ENCODE measurements around the gene KCNIP4. TPM values are rescaled to one million over a fixed set of nuclear protein-coding genes. Genes with fewer than 3 reads are reported as not detected.

KCNIP4 gene
- total and polyA plus RNA-seq, 2 of the 8 experiments (the other 6 are each of a cell fraction or from before 2014, with no cell fraction given), result 0.06 TPM; not detected in 1

GRCh38 chr4:20857081-20857480 is 1091.5 kb downstream of the KCNIP4 start:
- TF ChIP-seq POU5F1 (IDR thresholded peaks at IDR 0.05; ENCODE audit: low read depth, low read length) (no peak), CREB1 (IDR thresholded peaks at IDR 0.05) (no peak), EGR1 (IDR thresholded peaks at IDR 0.05; ENCODE audit: borderline replicate concordance, low read depth, low read length) (no peak), POLR2AphosphoS5 (IDR thresholded peaks at IDR 0.05; ENCODE audit: low read depth, low read length) (no peak), GTF2F1 (IDR thresholded peaks at IDR 0.05; ENCODE audit: borderline replicate concordance, low read depth, low read length) (no peak), KDM5A (IDR thresholded peaks at IDR 0.05; ENCODE audit: low read length) (no peak), ZNF274 (IDR thresholded peaks at IDR 0.05; ENCODE audit: borderline replicate concordance, extremely low read depth, low read length) (no peak), RFX5 (IDR thresholded peaks at IDR 0.05; ENCODE audit: borderline replicate concordance, low read depth, low read length) (no peak), POLR2A (IDR thresholded peaks at IDR 0.05; ENCODE audit: control extremely low read depth in 1 of 2, low read depth in 2 of 2, low read length in 2 of 2) (no peak), BCL11A (IDR thresholded peaks at IDR 0.05; ENCODE audit: low read depth in 2 of 2, low read length in 2 of 2) (no peak), TAF1 (IDR thresholded peaks at IDR 0.05; ENCODE audit: low read depth, low read length) (no peak)
- Histone ChIP-seq H2BK15ac (ENCODE audit: low read length) (no peak overlapping the region), H4K20me1 (replicated peaks in 1 of 2; ENCODE audit: control insufficient read depth in 1 of 2, insufficient read depth in 2 of 2, low read length in 2 of 2) (no peaks in the 10 kb centered on the region), H2BK20ac (ENCODE audit: low read length) (no peak overlapping the region), H4K5ac (ENCODE audit: insufficient read length, low read depth, low read length) (no peak overlapping the region), H3K36me3 (ENCODE audit: control insufficient read depth in 2 of 4, insufficient read depth in 4 of 4, low read length in 3 of 4) (no peaks in the 10 kb centered on the region), H4K91ac (replicated peaks; ENCODE audit: insufficient read length, low read length) (no peak overlapping the region), H3K4ac (replicated peaks; ENCODE audit: insufficient read length, low read depth, low read length) (no peak overlapping the region), H3K4me2 (ENCODE audit: insufficient read depth in 1 of 2, low read depth in 2 of 2, low read length in 2 of 2) (no peak overlapping the region), H3K23me2 (ENCODE audit: low read depth, low read length) (no peaks in the 10 kb centered on the region), H3K9me3 (ENCODE audit: insufficient read depth in 2 of 2, low read depth in 1 of 2, low read length in 1 of 2) (no peaks in the 10 kb centered on the region), H3K4me1 (replicated peaks in 1 of 4; ENCODE audit: control insufficient read depth in 3 of 4, insufficient read depth in 4 of 4, low read length in 3 of 4) (no peaks in the 10 kb centered on the region), H3K23ac (ENCODE audit: insufficient read length) (no peak overlapping the region), H3K9ac (replicated peaks in 1 of 4; ENCODE audit: extremely low read depth in 1 of 4, low read depth in 3 of 4, low read length in 3 of 4) (no peak overlapping the region), H3K79me1 (ENCODE audit: low read depth, low read length) (no peaks in the 10 kb centered on the region), H2BK5ac (ENCODE audit: low read depth, low read length) (no peak overlapping the region), H3K4me3 (ENCODE audit: extremely low read depth in 1 of 4, insufficient read depth in 2 of 4, low read depth in 3 of 4, low read length in 4 of 4) (no peak overlapping the region), H3K27ac (ENCODE audit: low read depth, low read length) (no peak overlapping the region), H2AK5ac (ENCODE audit: low read depth, low read length) (no peak overlapping the region), H4K8ac (ENCODE audit: extremely low read depth, insufficient read depth, low read length) (no peak overlapping the region), H3K56ac (replicated peaks; ENCODE audit: insufficient read length, low read depth, low read length) (no peak overlapping the region), H3K79me2 (ENCODE audit: control insufficient read depth in 1 of 2, insufficient read depth in 2 of 2, low read length in 2 of 2) (no peaks in the 10 kb centered on the region), H3K27me3 (replicated peaks in 1 of 4; ENCODE audit: control insufficient read depth in 3 of 4, extremely low read depth in 1 of 4, insufficient read depth in 3 of 4, low read length in 3 of 4) (no peaks in the 10 kb centered on the region), H3K14ac (ENCODE audit: insufficient read length) (no peak overlapping the region), H2BK12ac (ENCODE audit: low read depth, low read length) (no peak overlapping the region), H2AFZ (ENCODE audit: low read length) (no peak overlapping the region), H2BK120ac (replicated peaks; ENCODE audit: low read depth, low read length) (no peak overlapping the region), H3K18ac (ENCODE audit: extremely low read depth, low read length) (no peak overlapping the region)
- DNase-seq (ENCODE audit: low read depth in 1 of 2, low spot score in 2 of 2), result no peak
- ChIA-PET CTCF (ENCODE audit: partially characterized antibody) (no interaction called here), POLR2A (ENCODE audit: partially characterized antibody) (no interaction called here)
- no peak for FAIRE-seq
- WGBS, 2 experiments (ENCODE audit: extremely low coverage in 1 of 2, insufficient coverage in 1 of 2, insufficient read length in 1 of 2, insufficient replicate concordance in 2 of 2, low coverage in 1 of 2, low lambda C conversion rate in 2 of 2, missing lambda C conversion rate in 1 of 2), result 94% methylated on average over 5 of the region's 5 CpGs; no CpG with 5 or more reads in 1 of the 2 experiments

All from H1 (cell line).